ENCODE data around the gene ADTRP.

Gene ADTRP

DNA sequence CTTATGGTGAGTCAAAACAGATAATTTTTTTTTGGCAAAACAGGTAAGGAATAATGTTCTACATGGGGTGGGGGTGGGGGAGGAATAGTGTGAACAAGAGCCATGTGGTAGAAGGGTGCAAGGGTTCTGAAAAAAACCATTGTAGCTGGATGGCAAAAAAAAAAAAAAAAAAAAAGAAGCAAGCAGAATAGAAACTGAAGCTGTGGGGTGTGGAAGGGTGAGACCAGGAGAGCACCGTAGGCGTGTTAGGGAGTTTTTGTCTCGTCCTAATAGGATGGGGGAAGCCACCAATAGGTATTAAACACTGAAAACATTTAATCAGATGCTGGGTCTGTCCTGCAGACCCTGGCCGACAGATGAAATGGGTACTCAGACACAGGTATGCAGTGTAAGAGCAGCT lies 110.1 kb downstream of the ADTRP start:
- no peak for DNase-seq
- Mint-ChIP-seq H3K4me3 (no peak overlapping the region), H3K9me3 (peaks cover 4 to 25% of the 10 kb centered on the region in 2 donors), H3K27ac (no peak overlapping the region), H3K4me1 (peaks cover 21% of the 10 kb centered on the region), H3K27me3 (peaks cover 10% of the 10 kb centered on the region)
- no peak for ATAC-seq

DNA sequence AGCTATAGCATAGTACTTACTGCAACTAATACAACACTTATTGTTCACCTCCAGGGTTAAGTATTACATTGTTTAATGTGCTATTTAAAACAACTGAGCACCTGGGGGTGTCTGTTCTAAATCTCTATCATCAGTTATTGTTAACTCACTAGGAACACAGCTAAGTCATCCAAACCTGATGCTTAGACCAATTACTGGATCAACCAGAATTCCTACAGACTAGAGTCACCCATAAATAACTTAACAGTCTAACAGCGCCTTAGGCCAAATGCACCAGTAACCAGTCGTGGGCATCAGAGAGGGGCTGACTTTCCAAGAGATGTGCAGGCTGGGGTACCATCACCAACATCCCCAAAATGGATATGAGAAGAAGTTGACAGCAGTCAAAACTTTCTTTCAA lies 110.7 kb downstream of the ADTRP start:
- peaks cover 4 to 25% of the 10 kb centered on the region in 2 donors for H3K9me3 Mint-ChIP-seq
- no peak for ATAC-seq
- peaks cover 21% of the 10 kb centered on the region for H3K4me1 Mint-ChIP-seq
- no peak overlapping the region for H3K27ac Mint-ChIP-seq
- DNase-seq = no peak
- H3K4me3 Mint-ChIP-seq = no peak overlapping the region
- H3K27me3 Mint-ChIP-seq = peaks cover 10% of the 10 kb centered on the region

DNA sequence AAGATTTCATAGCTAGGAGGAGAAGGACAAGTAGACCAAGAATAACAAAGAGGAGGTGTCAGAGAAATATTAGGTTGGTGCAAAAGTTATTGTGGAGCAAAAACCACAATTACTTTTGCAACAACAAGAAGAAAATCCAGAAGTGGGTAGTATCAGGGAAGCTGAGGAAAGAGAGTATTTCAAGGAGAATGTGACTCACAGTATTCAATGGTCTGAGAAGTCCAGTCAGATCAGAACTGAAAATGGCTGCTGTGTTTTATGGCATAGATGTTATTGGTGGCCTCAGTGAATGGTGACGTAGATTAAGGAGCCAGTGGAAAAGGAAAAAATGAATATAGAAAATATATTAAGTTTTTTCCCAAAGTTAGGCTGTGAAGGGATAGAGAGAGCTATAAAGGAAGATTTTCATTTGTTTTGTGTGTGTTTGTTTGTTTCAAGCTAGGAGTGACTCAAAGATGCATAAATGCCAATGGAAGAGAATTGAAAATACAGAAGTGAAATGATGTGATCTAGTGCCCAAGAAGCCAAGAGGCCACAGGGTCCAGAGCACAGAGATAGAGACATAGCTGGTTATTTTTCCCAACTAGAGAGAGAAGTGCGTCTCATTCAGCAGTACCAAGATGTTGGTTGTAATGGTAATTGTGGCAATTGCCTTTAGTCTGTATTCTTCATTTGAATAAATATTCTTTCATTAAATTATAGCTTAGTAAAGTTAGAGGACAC lies 112.8 kb downstream of the ADTRP start:
- peak overlapping the region in 1 of 2 donors; percentile 55 for H3K4me3 Mint-ChIP-seq

More for the DNA sequence above, 112.8 kb downstream of the ADTRP start:
- DNase-seq = no peak
- peaks cover 4 to 20% of the 10 kb centered on the region in 2 donors for H3K9me3 Mint-ChIP-seq
- H3K27ac Mint-ChIP-seq = peak overlapping the region in 1 of 2 donors; percentile 26
- peak; percentile 87 for ATAC-seq
- H3K27me3 Mint-ChIP-seq = peaks cover 10% of the 10 kb centered on the region
- peaks cover 21% of the 10 kb centered on the region for H3K4me1 Mint-ChIP-seq

Data from stimulated activated naive CD8-positive, alpha-beta T cell treated with anti-CD3 and anti-CD28 coated beads, Interleukin-15, amount 100 ng/mL, for 72 hours (primary cell).